Caco-2 (cell line): ENCODE results near the gene ITGB2. TPM values are rescaled to one million over a fixed set of nuclear protein-coding genes. Genes with fewer than 3 reads are reported as not detected.

Experiments used
- BruUV-seq: library from RNA; stranded (reverse); fragments of 400-500 nt; replicated peaks from 2 replicates; lab custom pipeline; 2021; lab: Mats Ljungman, UMichigan
- CTCF ChIA-PET: fragments of 300-600 bp; sonication (Branson Sonifier 250); formaldehyde crosslinking; loops from one replicate; lab custom pipeline; 2022; ENCODE audit warnings: antibody characterized with exemption; lab: Charles Lee
- POLR2A ChIA-PET: fragments of 300-600 bp; sonication (Branson Sonifier 250); formaldehyde crosslinking; loops from one replicate; lab custom pipeline; 2022; ENCODE audit warnings: antibody characterized with exemption; lab: Charles Lee
- DNase-seq, 2 experiments: peaks; one replicate each; pipeline versions ENCODE4 v3.0.0 to v3.0.0-alpha.2; 2020 to 2022
- H3K27me3 ChIP-seq: replicated peaks from 2 replicates; pipeline ENCODE4 v1.6.0; 2011; ENCODE audit warnings: low read length; ENCODE audit not compliant: control insufficient read depth, insufficient read depth
- H3K36me3 ChIP-seq: 2 replicates; pipeline ENCODE4 v1.5.1; 2011; ENCODE audit warnings: low read length; ENCODE audit not compliant: control insufficient read depth, insufficient read depth
- H3K4me1 ChIP-seq: fragments of 250-450 bp; sonication (Bioruptor Pico); 2 replicates; pipeline ENCODE4 v1.5.1; 2020; ENCODE audit warnings: mild to moderate bottlenecking
- H3K4me3 ChIP-seq: 2 replicates; pipeline ENCODE4 v1.5.1; 2011; ENCODE audit warnings: low read depth, mild to moderate bottlenecking, control low read depth, low read length
- H3K9me3 ChIP-seq: fragments of 250-450 bp; sonication (Bioruptor Pico); 2 replicates; pipeline ENCODE4 v1.5.1; 2020; ENCODE audit warnings: mild to moderate bottlenecking, moderate library complexity
- H3K27ac Mint-ChIP-seq: one replicate; pipeline ENCODE4 v1.8.0; 2022; ENCODE audit warnings: mixed read lengths; ENCODE audit not compliant: unreplicated experiment
- H3K27me3 Mint-ChIP-seq: one replicate; pipeline ENCODE4 v1.8.0; 2022; ENCODE audit warnings: mixed read lengths; ENCODE audit not compliant: insufficient read depth, unreplicated experiment
- H3K36me3 Mint-ChIP-seq: one replicate; pipeline ENCODE4 v1.8.0; 2022; ENCODE audit warnings: mild to moderate bottlenecking, mixed read lengths; ENCODE audit not compliant: insufficient read depth, unreplicated experiment
- H3K4me1 Mint-ChIP-seq: one replicate; pipeline ENCODE4 v1.8.0; 2022; ENCODE audit warnings: low read depth, mixed read lengths; ENCODE audit not compliant: unreplicated experiment
- H3K4me3 Mint-ChIP-seq: one replicate; pipeline ENCODE4 v1.8.0; 2022; ENCODE audit warnings: mild to moderate bottlenecking, moderate library complexity, mixed read lengths; ENCODE audit not compliant: unreplicated experiment
- H3K9me3 Mint-ChIP-seq: one replicate; pipeline ENCODE4 v1.8.0; 2022; ENCODE audit warnings: mixed read lengths; ENCODE audit not compliant: unreplicated experiment
- intact Hi-C: fragments of 100-400 bp; cut with micrococcal nuclease; formaldehyde crosslinking; loops from one replicate; pipeline ENCODE4 v1.10.0; 2022; ENCODE audit not compliant: unreplicated experiment
- total RNA-seq: library from RNA; stranded (reverse); gene quantifications from 2 replicates; pipeline ENCODE4 v1.2.3, GENCODE V29; 2022
- TF ChIP-seq, protein P1 (sequence below), 2 experiments: fragments of 200-600 bp in 1 of 2; IDR thresholded peaks; 1 replicate in 1 of 2; 2 replicates in 1 of 2; pipeline versions ENCODE4 v1.5.1 to v1.8.0; 2011 to 2022; ENCODE audit warnings: antibody characterized with exemption in 1 of 2, control low read depth in 1 of 2, inconsistent platforms in 1 of 2, low read depth in 1 of 2, low read length in 1 of 2, mild to moderate bottlenecking in 1 of 2, moderate library complexity in 1 of 2; ENCODE audit not compliant: insufficient read depth in 1 of 2, severe bottlenecking in 1 of 2, unreplicated experiment in 1 of 2

ITGB2 gene
- total RNA-seq, 1 experiment from 2014 or later = 0.48 TPM

- DNase-seq = no peak
- intact Hi-C loops = loop anchor here (5.0 kb wide), 1 partner anchor 58 kb away; no protein-coding TSS in a partner anchor
- no TSS peak for BruUV-seq
- Histone ChIP-seq H3K4me3 (no peak overlapping the region), H3K9me3 (no peaks in the 10 kb centered on the region), H3K36me3 (no peaks in the 10 kb centered on the region; the same call in 1 of the 2 replicates), H3K4me1 (peaks cover 4% of the 10 kb centered on the region; the same call in 1 of the 2 replicates), H3K27me3 (no peaks in the 10 kb centered on the region)
- CTCF ChIA-PET = no interaction called here
- no peak overlapping the region for H3K4me3 Mint-ChIP-seq
- no peaks in the 10 kb centered on the region for H3K27me3 Mint-ChIP-seq
- POLR2A ChIA-PET = no interaction called here
- no peak overlapping the region for H3K27ac Mint-ChIP-seq
- H3K36me3 Mint-ChIP-seq = peaks cover 46% of the 10 kb centered on the region
- H3K4me1 Mint-ChIP-seq = no peaks in the 10 kb centered on the region
- no peaks in the 10 kb centered on the region for H3K9me3 Mint-ChIP-seq
- TF ChIP-seq, protein P1, sequence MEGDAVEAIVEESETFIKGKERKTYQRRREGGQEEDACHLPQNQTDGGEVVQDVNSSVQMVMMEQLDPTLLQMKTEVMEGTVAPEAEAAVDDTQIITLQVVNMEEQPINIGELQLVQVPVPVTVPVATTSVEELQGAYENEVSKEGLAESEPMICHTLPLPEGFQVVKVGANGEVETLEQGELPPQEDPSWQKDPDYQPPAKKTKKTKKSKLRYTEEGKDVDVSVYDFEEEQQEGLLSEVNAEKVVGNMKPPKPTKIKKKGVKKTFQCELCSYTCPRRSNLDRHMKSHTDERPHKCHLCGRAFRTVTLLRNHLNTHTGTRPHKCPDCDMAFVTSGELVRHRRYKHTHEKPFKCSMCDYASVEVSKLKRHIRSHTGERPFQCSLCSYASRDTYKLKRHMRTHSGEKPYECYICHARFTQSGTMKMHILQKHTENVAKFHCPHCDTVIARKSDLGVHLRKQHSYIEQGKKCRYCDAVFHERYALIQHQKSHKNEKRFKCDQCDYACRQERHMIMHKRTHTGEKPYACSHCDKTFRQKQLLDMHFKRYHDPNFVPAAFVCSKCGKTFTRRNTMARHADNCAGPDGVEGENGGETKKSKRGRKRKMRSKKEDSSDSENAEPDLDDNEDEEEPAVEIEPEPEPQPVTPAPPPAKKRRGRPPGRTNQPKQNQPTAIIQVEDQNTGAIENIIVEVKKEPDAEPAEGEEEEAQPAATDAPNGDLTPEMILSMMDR (IDR thresholded peaks at IDR 0.05; ENCODE audit: insufficient read depth in 1 of 2, low read depth in 1 of 2, low read length in 1 of 2, severe bottlenecking in 1 of 2, unreplicated experiment in 1 of 2) = no peak
Measured at GRCh38 chr21:44954281-44954771, 33.6 kb upstream of the ITGB2 start.

DNA sequence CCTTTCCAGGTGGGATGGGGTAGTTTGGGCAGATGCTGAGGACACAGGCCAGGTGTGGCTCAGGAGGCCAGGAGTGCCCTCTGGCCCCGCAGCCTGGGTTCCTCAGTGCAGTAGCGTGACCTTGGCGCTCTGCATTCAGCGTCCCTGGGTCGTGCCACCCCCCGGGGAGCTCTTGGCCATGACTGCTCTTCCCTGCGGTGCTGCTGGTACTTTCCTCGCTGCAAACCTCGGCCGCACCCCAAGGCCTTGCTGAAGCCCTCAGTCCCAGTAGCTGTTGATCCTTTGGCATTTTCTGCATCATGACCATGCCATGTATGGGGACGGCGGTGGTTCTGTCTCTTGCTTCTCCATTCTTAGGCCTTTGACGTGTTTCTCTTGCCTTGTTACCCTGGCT, 32.9 kb upstream of the ITGB2 start:
- peaks cover 5% of the 10 kb centered on the region; the same call in 1 of the 2 replicates for H3K4me1 ChIP-seq
- ChIA-PET POLR2A (no interaction called here), CTCF (no interaction called here)
- peaks cover 43% of the 10 kb centered on the region for H3K36me3 Mint-ChIP-seq
- no TSS peak for BruUV-seq
- no peaks in the 10 kb centered on the region; the same call in 1 of the 2 replicates for H3K36me3 ChIP-seq
- TF ChIP-seq, protein P1 (IDR thresholded peaks at IDR 0.05; ENCODE audit: insufficient read depth in 1 of 2, low read depth in 1 of 2, low read length in 1 of 2, severe bottlenecking in 1 of 2, unreplicated experiment in 1 of 2) = no peak
- H3K27me3 ChIP-seq = no peaks in the 10 kb centered on the region
- H3K27me3 Mint-ChIP-seq = no peaks in the 10 kb centered on the region
- no peaks in the 10 kb centered on the region for H3K4me1 Mint-ChIP-seq
- no peak overlapping the region for H3K4me3 ChIP-seq
- H3K27ac Mint-ChIP-seq = no peak overlapping the region
- no peaks in the 10 kb centered on the region for H3K9me3 Mint-ChIP-seq
- DNase-seq = no peak
- intact Hi-C loops = loop anchor here (5.0 kb wide), 1 partner anchor 59 kb away; no protein-coding TSS in a partner anchor
- H3K4me3 Mint-ChIP-seq = no peak overlapping the region
- no peaks in the 10 kb centered on the region for H3K9me3 ChIP-seq

GRCh38 chr21:44952929-44953627, 32.4 kb upstream of the ITGB2 start:
- Mint-ChIP-seq H3K9me3 (no peaks in the 10 kb centered on the region), H3K27me3 (no peaks in the 10 kb centered on the region), H3K27ac (no peak overlapping the region), H3K4me1 (no peaks in the 10 kb centered on the region), H3K4me3 (no peak overlapping the region), H3K36me3 (peaks cover 37% of the 10 kb centered on the region)
- Histone ChIP-seq H3K4me1 (peaks cover 5% of the 10 kb centered on the region; the same call in 1 of the 2 replicates), H3K9me3 (no peaks in the 10 kb centered on the region), H3K36me3 (no peaks in the 10 kb centered on the region; the same call in 1 of the 2 replicates), H3K4me3 (no peak overlapping the region), H3K27me3 (no peaks in the 10 kb centered on the region)
- DNase-seq = no peak
- no TSS peak for BruUV-seq
- CTCF ChIA-PET = interaction anchor here (0.6 kb wide), 1 partner anchor 76 kb away, joined by 4 read pairs; no protein-coding TSS in a partner anchor
- POLR2A ChIA-PET = no interaction called here
- intact Hi-C loops = loop anchor here (5.0 kb wide), 1 partner anchor 59 kb away; no protein-coding TSS in a partner anchor
- TF ChIP-seq, protein P1 (IDR thresholded peaks at IDR 0.05; ENCODE audit: insufficient read depth in 1 of 2, low read depth in 1 of 2, low read length in 1 of 2, severe bottlenecking in 1 of 2, unreplicated experiment in 1 of 2) = no peak
